ENCODE results near the gene CTNNBIP1. TPM values are rescaled to one million over a fixed set of nuclear protein-coding genes. Genes with fewer than 3 reads are reported as not detected.

The CTNNBIP1 gene
- total RNA-seq, 1 experiment from 2014 or later = 23.3 TPM

DNA sequence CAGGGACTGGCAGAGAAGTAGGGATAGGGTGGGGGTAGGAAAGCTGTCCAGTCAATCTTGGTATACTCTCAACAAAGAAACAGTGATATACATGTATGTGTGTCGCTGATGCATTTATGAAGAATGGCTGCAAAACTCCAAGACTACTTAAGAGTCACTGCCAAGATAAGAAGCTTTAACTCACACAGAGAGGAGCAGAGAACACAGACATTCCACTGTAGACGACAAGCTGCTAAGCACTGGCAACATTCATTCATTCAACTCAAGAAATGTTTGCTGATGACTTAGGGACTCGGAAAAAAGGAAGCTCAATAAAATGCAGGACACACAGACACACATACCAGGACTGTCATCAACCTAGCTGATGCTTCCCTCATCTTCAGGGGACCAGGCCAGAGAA, 5.5 kb downstream of the CTNNBIP1 start:
- no peak for DNase-seq (ENCODE audit: low read depth)

DNA sequence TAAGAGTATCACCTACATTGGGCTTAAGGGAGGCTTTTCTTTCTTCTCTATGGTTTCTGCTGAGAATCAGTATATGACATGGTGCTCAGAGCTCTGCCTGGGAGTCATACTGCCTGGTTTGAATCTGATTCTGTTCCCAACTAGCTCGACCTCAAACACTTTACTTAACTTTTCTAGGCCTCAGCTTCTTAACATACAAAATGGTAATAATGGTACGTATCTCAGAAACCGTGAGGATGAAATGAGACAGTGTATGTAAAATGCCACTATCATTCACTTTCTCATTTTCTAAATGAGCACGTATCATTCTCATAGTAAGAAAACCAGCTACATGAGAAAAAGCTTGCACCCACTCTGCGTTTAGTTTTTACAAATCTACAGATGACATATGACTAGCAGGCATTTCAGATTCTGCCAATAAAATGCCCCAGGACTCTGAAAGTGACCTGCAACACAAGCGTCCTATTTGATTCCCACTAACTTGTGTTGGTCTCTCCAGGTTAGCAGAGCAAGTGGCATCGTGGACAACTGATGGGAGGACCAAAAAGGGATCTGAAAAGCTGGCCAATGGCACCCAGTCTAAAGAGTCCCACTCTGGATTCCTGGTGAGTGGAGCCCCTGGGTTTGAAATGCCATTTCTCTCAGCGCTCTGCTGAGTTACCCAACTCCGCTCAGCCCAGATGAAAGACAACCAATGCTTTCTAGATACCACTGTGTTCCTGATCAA, 6.1 kb downstream of the CTNNBIP1 start:
- no peak for DNase-seq (ENCODE audit: low read depth)

GRCh38 chr1:9902060-9902452, 8.0 kb downstream of the CTNNBIP1 start:
- DNase-seq (ENCODE audit: low read depth) = no peak

- no peak for DNase-seq (ENCODE audit: low read depth)
Measured at GRCh38 chr1:9901148-9902059, 8.7 kb downstream of the CTNNBIP1 start.

DNA sequence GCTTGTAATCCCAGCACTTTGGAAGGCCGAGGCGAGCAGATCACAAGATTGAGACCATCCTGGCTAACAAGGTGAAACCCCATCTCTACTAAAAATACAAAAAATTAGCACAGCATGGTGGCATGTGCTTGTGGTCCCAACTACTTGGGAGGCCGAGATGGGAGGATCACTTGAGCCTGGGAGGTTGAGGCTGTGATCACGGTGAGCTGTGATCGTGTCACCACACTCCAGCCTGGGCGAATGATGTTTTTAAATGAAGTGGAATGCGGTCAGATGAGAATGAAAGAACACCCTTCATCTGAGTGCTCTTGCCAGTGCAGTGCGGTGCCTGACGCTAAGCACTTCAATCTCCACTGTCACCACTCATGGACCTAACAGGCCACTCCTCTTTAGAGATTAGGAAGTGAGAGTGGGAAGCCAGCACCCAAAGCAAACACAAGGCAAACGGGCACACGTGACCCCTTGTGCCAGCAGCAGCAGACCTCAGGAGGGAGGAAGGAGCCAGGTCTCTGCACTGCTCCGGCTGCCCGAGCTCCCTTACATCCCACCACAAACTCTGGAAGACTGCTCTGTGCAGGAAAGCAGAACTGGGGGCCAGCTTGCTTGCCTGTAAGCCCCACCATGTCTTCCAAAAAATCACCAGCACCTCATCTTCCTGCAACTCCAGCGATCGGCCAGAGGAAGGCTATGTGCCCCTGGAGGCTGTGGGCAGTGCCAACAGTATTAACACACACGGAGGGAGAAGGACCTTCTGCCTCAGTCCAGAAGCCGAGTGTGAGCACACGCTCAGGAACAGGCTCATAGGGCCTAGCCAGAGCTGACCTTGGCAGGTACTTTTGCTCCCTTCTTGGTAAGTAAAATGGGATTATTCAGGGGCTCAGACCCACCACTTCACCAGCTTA, 9.7 kb downstream of the CTNNBIP1 start:
- no peak for DNase-seq (ENCODE audit: low read depth)

- DNase-seq (ENCODE audit: low read depth) = peak; percentile 29
Measured at GRCh38 chr1:9894115-9894514, 16.0 kb downstream of the CTNNBIP1 start.

DNA sequence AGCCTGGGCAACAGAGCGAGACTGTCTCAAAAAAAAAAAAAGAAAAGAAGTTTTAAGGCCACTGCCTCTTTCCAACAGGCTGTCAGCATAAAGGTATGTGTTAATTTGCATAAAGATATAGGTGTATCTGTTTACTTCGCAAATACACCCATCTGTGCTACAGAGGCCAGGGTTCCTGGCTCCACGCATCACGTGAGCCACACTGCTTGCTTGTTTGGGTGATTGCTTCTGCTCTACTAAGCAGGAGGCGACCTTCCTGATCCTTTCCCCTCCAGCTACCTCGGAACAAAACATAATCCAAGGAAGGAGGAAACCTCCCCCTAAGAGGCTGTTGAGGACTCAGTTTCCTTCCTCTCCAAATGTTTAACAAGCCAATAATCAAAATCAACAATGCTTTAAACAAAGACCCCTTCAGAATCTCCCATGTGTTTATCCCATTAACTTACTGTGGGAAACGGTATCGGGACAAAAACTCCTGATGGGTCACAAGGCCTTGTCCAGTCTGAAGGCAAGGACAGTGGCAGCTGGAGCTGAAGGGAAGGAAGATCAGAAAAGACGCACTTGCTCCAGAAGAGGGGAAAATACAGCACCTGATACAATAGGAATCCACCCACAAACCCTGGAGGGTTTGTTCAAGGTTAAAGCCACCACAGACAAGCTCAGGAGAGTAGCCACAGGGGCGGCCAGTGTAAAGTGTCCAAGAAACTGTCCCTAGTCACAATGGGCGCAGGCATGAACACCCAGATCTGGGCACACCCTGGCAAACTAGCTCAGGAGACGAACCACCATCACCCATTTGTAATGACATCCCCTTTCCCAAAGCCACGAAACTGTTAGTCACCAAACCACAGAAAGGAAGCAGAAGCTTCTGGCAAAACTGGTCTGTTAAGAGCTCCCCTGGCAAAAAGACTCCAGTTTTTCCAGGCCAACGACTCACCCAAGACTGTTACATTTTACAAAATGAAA, 17.2 kb downstream of the CTNNBIP1 start:
- DNase-seq (ENCODE audit: low read depth) = peak; percentile 90

DNA sequence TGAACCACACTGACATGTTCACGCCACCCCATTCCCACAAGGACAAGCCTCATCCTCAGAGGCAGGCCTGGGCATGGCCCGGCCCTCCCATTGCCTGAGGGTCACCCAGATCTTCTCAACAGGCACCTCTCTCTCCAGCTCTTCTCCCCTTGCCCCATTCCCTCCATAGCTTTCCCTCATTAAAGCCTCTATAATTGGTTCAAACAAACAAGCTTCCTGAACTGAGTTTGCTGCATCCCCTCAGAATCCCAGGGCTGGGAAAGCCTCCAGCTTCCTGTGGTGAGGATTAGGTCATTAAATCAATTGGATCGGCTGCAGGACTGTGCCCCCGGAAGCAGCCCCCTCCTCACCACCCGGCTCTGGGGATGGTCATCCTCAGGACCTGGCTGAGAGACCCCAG, 18.9 kb downstream of the CTNNBIP1 start:
- DNase-seq (ENCODE audit: low read depth) = no peak

- DNase-seq (ENCODE audit: low read depth) = peak; percentile 96
Measured at GRCh38 chr1:9890224-9890731, 19.8 kb downstream of the CTNNBIP1 start.

DNA sequence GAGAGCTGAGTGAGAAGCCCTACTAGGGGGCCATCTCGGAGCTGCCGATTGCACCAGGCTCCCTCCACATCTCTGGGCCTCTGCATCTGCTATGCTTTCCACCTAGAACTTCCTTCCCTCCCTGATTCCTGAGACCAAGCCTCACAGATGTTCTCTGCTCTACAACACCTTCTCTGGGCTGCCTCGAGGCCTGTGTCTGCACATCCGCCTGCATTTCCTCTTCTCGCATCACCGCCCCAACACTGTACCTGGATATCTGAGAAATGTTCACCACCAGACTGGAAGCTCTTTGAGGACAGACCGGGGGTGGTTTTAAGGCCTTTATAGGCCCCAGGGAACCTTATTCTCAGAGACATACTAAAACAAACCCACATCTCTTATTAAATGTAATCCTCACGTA, 20.7 kb downstream of the CTNNBIP1 start:
- no peak for DNase-seq (ENCODE audit: low read depth)

GRCh38 chr1:9888886-9889285, 21.2 kb downstream of the CTNNBIP1 start:
- no peak for DNase-seq (ENCODE audit: low read depth)

DNA sequence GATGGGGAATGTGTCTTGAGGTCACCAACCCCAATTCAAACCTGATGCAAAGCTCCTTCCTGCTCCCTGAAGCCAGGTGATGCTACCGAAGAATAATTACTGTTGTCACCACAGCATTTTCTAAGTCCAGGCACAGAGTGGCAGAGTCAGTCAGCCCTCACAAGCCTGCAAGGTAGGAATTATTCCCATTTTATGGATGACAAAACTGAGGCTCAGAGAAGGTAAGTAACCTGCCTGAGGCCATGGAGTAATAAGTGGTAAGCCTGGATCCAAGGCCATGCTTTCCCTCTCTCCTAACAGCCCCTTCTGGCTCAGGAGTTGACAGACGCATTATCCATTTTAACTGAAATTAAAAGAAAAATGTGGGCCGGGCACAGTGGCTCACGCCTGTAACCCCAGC, 23.0 kb downstream of the CTNNBIP1 start:
- DNase-seq (ENCODE audit: low read depth) = no peak

- no peak for DNase-seq (ENCODE audit: low read depth)
Measured at GRCh38 chr1:9886092-9886742, 23.9 kb downstream of the CTNNBIP1 start.

GRCh38 chr1:9884805-9885204, 25.3 kb downstream of the CTNNBIP1 start:
- no peak for DNase-seq (ENCODE audit: low read depth)

DNA sequence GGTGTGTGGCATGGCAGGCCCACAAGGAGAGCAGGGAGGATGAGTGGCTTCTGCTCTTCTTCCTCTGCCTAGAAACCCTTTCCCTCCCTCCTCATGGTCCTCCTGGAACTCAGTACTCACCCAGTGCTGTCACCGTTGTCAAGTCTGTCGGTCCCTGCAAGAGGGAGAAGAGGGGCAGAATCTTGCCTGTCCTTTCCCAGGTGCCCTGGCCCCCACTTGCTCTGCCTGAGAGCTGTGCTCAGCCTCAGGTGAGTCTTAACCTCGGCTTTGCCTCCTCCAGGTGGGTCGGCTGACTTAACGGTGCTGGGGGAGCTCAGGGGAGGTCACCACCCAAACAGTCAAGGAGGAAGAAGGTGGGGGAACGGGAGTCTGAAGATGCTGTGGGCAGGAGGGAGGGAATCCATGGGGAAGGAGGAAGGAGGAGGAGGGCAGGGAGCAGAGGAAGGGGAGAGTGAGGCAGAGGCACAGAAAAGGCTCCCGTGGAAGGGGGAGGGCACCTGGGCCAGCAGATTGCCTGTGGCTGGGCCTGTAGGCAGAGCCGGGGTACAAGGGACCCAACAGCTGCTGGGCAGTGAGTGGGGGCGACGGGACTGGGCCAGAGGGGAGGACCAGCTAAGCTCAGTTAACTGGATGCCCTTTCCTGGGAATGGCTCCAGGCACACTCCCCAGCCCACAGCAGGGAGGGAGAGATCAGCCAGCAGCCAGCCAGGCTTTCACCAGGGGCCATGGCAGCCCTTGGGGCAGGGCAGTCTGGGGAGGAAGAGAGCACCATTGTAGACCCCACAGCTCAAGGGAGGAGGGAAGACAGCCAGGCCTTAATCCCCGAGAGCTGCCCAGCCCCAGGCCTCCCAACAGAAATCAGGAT, 26.3 kb downstream of the CTNNBIP1 start:
- DNase-seq (ENCODE audit: low read depth) = no peak

DNA sequence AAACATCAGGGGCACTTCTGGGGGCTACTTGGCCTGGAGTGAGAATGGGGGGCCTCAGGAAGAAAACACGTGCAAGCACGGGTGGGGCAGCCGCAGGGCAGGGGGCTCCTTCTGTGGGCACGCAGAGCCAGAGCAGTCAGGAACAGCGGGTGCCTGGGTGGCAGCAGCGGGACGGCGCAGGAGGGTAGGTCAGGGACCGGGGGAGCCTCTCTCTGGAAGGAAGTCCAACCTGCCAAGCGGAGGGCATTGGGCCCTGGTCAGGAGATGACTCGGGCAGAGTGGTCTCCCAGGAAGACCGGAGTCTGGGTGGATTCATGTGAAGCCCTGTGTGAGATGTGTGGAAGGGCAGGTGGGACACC, 27.1 kb downstream of the CTNNBIP1 start:
- no peak for DNase-seq (ENCODE audit: low read depth)

DNA sequence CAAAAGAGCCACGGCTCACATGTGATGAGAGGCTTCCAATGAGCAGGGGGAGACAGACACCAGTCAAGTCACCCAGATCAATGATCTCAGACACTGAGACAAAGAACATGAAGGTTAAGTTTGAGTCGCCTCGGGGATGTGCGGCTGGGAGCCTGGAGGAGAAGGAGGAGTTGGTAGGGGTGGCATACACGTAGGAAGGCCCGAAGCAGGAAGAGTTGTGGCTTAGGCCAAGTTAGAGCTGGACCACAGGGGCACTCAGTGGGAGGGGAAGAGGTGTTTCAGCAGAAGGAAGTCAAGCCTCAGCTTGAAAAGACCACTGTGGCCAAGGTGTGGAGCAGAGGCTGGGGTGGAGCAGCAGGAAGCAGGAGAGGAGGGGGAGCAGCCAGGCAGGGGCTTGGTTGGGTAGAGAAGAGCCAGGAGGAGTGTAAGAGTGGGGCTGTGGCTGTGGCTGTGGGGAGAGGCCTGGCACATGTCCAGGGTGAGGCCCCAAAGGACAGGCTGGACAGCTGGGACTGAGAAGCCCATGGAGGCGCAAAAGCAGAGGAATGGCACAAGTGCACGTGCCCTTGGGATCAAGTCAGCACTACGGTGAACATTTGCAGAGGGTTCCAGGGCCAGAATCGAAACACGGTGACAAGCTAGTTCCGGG, 27.6 kb downstream of the CTNNBIP1 start:
- peak; percentile 20 for DNase-seq (ENCODE audit: low read depth)

- DNase-seq (ENCODE audit: low read depth) = peak; percentile 96
Measured at GRCh38 chr1:9881838-9882249, 28.2 kb downstream of the CTNNBIP1 start.
